GM23338 (cell line): Measurements from ENCODE around the gene PEX11A. TPM values are rescaled to one million over a fixed set of nuclear protein-coding genes. Genes with fewer than 3 reads are reported as not detected.

Source experiments
- ATAC-seq: fragments of 200-7000 bp; cut with Tn5 transposase; 3 replicates; pipeline ENCODE4 v1.9.1; 2020
- DNase-seq: peaks from one replicate; pipeline ENCODE4 v3.0.0-alpha.2; 2015; ENCODE audit warnings: low spot score
- H2AFZ ChIP-seq: fragments of 200-600 bp; sonication (generic); 2 replicates; pipeline ENCODE4 v1.8.0; 2016; ENCODE audit warnings: antibody characterized with exemption, mild to moderate bottlenecking, moderate library complexity
- H3F3A ChIP-seq: fragments of 200-600 bp; sonication (generic); replicated peaks from 2 replicates; pipeline ENCODE4 v1.8.0; 2017; ENCODE audit warnings: antibody characterized with exemption, mixed run types, low read depth
- H3K27ac ChIP-seq: fragments of 200-600 bp; sonication (generic); 2 replicates; pipeline ENCODE4 v1.6.1; 2016; ENCODE audit warnings: low read depth
- H3K27me3 ChIP-seq: fragments of 200-600 bp; sonication (generic); 2 replicates; pipeline ENCODE4 v1.8.0; 2016; ENCODE audit warnings: mild to moderate bottlenecking, mixed run types, moderate library complexity; ENCODE audit not compliant: insufficient read depth
- H3K36me3 ChIP-seq: fragments of 200-600 bp; sonication (generic); 2 replicates; pipeline ENCODE4 v1.8.0; 2016; ENCODE audit warnings: mild to moderate bottlenecking; ENCODE audit not compliant: insufficient read depth
- H3K4me1 ChIP-seq: fragments of 200-600 bp; sonication (generic); 2 replicates; pipeline ENCODE4 v1.8.0; 2016; ENCODE audit warnings: mild to moderate bottlenecking, moderate library complexity; ENCODE audit not compliant: insufficient read depth
- H3K4me2 ChIP-seq: fragments of 200-600 bp; sonication (generic); 2 replicates; pipeline ENCODE4 v1.7.1; 2017; ENCODE audit warnings: mixed run types
- H3K4me3 ChIP-seq: fragments of 200-600 bp; sonication (generic); 2 replicates; pipeline ENCODE4 v1.6.1; 2016; ENCODE audit warnings: mixed run types
- H3K79me2 ChIP-seq: fragments of 200-600 bp; sonication (generic); replicated peaks from 2 replicates; pipeline ENCODE4 v1.8.0; 2017; ENCODE audit warnings: mild to moderate bottlenecking; ENCODE audit not compliant: insufficient read depth
- H3K9me2 ChIP-seq: fragments of 200-600 bp; sonication (generic); 2 replicates; pipeline ENCODE4 v1.8.0; 2017; ENCODE audit not compliant: insufficient read depth
- H4K20me1 ChIP-seq: fragments of 200-600 bp; sonication (generic); replicated peaks from 2 replicates; pipeline ENCODE4 v1.8.0; 2017; ENCODE audit warnings: mild to moderate bottlenecking; ENCODE audit not compliant: insufficient read depth
- H3K27ac Mint-ChIP-seq: 2 replicates; pipeline ENCODE4 v1.8.0; 2020; ENCODE audit warnings: inconsistent platforms, mild to moderate bottlenecking, moderate library complexity, mixed read lengths
- H3K27me3 Mint-ChIP-seq: 3 replicates; pipeline ENCODE4 v1.8.0; 2022; ENCODE audit warnings: low read depth, mild to moderate bottlenecking, moderate library complexity, mixed read lengths, inconsistent platforms; ENCODE audit not compliant: insufficient read depth, poor library complexity
- H3K36me3 Mint-ChIP-seq: 3 replicates; pipeline ENCODE4 v1.8.0; 2021; ENCODE audit warnings: low read depth, mild to moderate bottlenecking, inconsistent platforms, moderate library complexity, mixed read lengths
- H3K4me1 Mint-ChIP-seq: 3 replicates; pipeline ENCODE4 v1.8.0; 2020; ENCODE audit warnings: mild to moderate bottlenecking, inconsistent platforms, mixed read lengths
- H3K4me3 Mint-ChIP-seq: 3 replicates; pipeline ENCODE4 v1.8.0; 2021; ENCODE audit warnings: moderate library complexity, mild to moderate bottlenecking, inconsistent platforms, mixed read lengths
- H3K9me3 Mint-ChIP-seq: 3 replicates; pipeline ENCODE4 v1.8.0; 2020; ENCODE audit warnings: moderate library complexity, mild to moderate bottlenecking, inconsistent platforms, mixed read lengths
- CREB1 ChIP-seq: fragments of 250-450 bp; sonication (Bioruptor Pico); IDR thresholded peaks from 2 replicates; pipeline ENCODE4 v1.5.0; 2020; ENCODE audit warnings: low read depth, mild to moderate bottlenecking, moderate library complexity
- CTCF ChIP-seq, 2 experiments: fragments of 200-600 bp in 1 of 2; sonication (generic) in 1 of 2; conservative IDR thresholded peaks; 2 replicates each; pipeline versions ENCODE4 v1.5.1 to v1.6.1; 2016 to 2017; ENCODE audit warnings: antibody characterized with exemption in 2 of 2, low read depth in 2 of 2, mild to moderate bottlenecking in 2 of 2, moderate library complexity in 1 of 2
- ETS1 ChIP-seq: IDR thresholded peaks from 2 replicates; pipeline ENCODE4 v1.6.1; 2016; ENCODE audit warnings: antibody characterized with exemption
- EZH2 ChIP-seq: fragments of 200-600 bp; sonication (generic); IDR thresholded peaks from one replicate; pipeline ENCODE4 v1.8.0; 2017; ENCODE audit warnings: antibody characterized with exemption, mild to moderate bottlenecking, low read depth; ENCODE audit not compliant: unreplicated experiment
- EZH2phosphoT487 ChIP-seq: fragments of 200-600 bp; sonication (generic); IDR thresholded peaks from one replicate; pipeline ENCODE4 v1.8.1; 2018; ENCODE audit warnings: antibody characterized with exemption; ENCODE audit not compliant: unreplicated experiment
- JUNB ChIP-seq: IDR thresholded peaks from one replicate; pipeline ENCODE4 v1.6.1; 2016; ENCODE audit warnings: antibody characterized with exemption; ENCODE audit not compliant: unreplicated experiment
- NANOG ChIP-seq: IDR thresholded peaks from 2 replicates; pipeline ENCODE4 v1.6.1; 2016; ENCODE audit warnings: antibody characterized with exemption, borderline replicate concordance
- POLR2AphosphoS5 ChIP-seq: IDR thresholded peaks from 2 replicates; pipeline ENCODE4 v1.6.1; 2016; ENCODE audit warnings: antibody characterized with exemption, low read depth
- REST ChIP-seq: IDR thresholded peaks from one replicate; pipeline ENCODE4 v1.6.1; 2018; ENCODE audit warnings: antibody characterized with exemption; ENCODE audit not compliant: unreplicated experiment
- STAT1 ChIP-seq: IDR thresholded peaks from one replicate; pipeline ENCODE4 v1.6.1; 2016; ENCODE audit warnings: antibody characterized with exemption; ENCODE audit not compliant: unreplicated experiment
- ZNF114 ChIP-seq: fragments of 250-450 bp; sonication (Bioruptor Pico); IDR thresholded peaks from 2 replicates; pipeline ENCODE4 v1.5.0; 2020; ENCODE audit warnings: mild to moderate bottlenecking, moderate library complexity
- ZNF331 ChIP-seq: fragments of 250-450 bp; sonication (Bioruptor Pico); IDR thresholded peaks from 2 replicates; pipeline ENCODE4 v1.5.0; 2020; ENCODE audit warnings: low read depth, mild to moderate bottlenecking, moderate library complexity
- ZNF462 ChIP-seq: fragments of 250-450 bp; sonication (Bioruptor Pico); IDR thresholded peaks from 2 replicates; pipeline ENCODE4 v1.5.0; 2020; ENCODE audit warnings: mild to moderate bottlenecking, moderate library complexity
- polyA plus RNA-seq: library from polyadenylated mRNA; unstranded; fragments of >200 nt; fragmentation: Nextera tagmentation; extraction: Ambion mirVana; gene quantifications from 2 replicates; pipeline ENCODE4 v1.2.1, GENCODE V29; 2016
- total RNA-seq: library from RNA; depleted of rRNA; stranded (reverse); fragments of >200 nt; shearing (Covaris generic); gene quantifications from 2 replicates; pipeline ENCODE4 v1.2.3, GENCODE V29; 2014

PEX11A gene
- total and polyA plus RNA-seq, 2 experiments from 2014 or later, result 2.1 to 4.8 TPM

- Histone ChIP-seq H3K9me2 (no peaks in the 10 kb centered on the region), H3K4me3 (peak overlapping the region; percentile 91), H3K36me3 (no peaks in the 10 kb centered on the region), H3K4me1 (peaks cover 5% of the 10 kb centered on the region; the same call in 1 of the 2 replicates), H3K79me2 (peaks cover 16% of the 10 kb centered on the region), H2AFZ (peak overlapping the region; percentile 90), H3K4me2 (peak overlapping the region; percentile 95), H4K20me1 (no peaks in the 10 kb centered on the region; the same call in 1 of the 2 replicates), H3K27ac (no peak overlapping the region), H3K27me3 (no peaks in the 10 kb centered on the region), H3F3A (no peaks in the 10 kb centered on the region)
- H3K4me1 Mint-ChIP-seq, result peaks cover 10% of the 10 kb centered on the region
- H3K4me3 Mint-ChIP-seq, result peak overlapping the region; percentile 92
- DNase-seq (no peak), ATAC-seq (no peak)
- TF ChIP-seq CTCF (conservative IDR thresholded peaks at IDR 0.05; ENCODE audit: low read depth in 2 of 2), result no peak
- no peak for TF ChIP-seq POLR2AphosphoS5
- no peak for TF ChIP-seq EZH2phosphoT487
- TF ChIP-seq ZNF462, result no peak
- no peak for TF ChIP-seq NANOG
- no peak for TF ChIP-seq REST
- TF ChIP-seq EZH2, result no peak
- no peak for TF ChIP-seq CREB1
- no peak for TF ChIP-seq STAT1
- TF ChIP-seq ZNF331 (CRISPR knock-in tag), result no peak
- no peak for TF ChIP-seq ZNF114 (CRISPR knock-in tag)
- no peak for TF ChIP-seq ETS1
- TF ChIP-seq JUNB, result no peak
- H3K36me3 Mint-ChIP-seq, result peaks cover 17% of the 10 kb centered on the region
- H3K27ac Mint-ChIP-seq, result no peak overlapping the region
- no peaks in the 10 kb centered on the region for H3K9me3 Mint-ChIP-seq
- peaks cover 5% of the 10 kb centered on the region for H3K27me3 Mint-ChIP-seq
Observed at GRCh38 chr15:89654301-89654761, 36.2 kb downstream of the PEX11A start.
